CD4-positive, alpha-beta T cell treated with Interleukin-15 for 1 hour (primary cell): Measurements from ENCODE around the gene ZNF471.
A peak's percentile ranks its signal among the peaks of the same experiment; 100 is the strongest.

Experiments used
- DNase-seq: peaks from one replicate; pipeline ENCODE4 v3.0.0-alpha.2; 2020

ZNF471 gene

GRCh38 chr19:56507446-56508289 lies at the start of gene ZNF471:
Gene ZNF471, plus strand, starts transcription at chr19:56507855. Its CDS starts 3,717 bp downstream, at chr19:56511572.
- DNase-seq = peak; percentile 95

GRCh38 chr19:56474308-56474707 lies 33.3 kb upstream of the ZNF471 start:
- no peak for DNase-seq

DNA sequence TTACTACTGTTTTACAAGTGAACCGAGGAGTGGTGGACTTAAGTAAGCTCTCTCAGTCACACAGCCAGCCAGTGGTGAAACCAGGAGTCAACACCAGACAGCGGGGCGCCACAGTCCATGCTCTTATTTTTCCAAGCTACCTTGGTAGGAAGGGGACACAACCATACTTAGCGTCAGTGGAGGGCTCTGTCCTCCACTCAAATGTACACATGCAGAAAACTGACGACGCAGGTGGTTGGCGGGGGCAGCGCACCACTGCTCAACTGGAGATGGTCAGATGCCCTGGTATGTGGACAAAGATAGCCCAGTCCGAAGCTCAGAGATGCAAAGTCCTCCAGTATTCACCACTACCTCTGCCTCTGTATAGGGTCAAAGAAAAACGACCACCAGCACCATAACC lies 31.6 kb upstream of the ZNF471 start:
- DNase-seq = no peak

DNA sequence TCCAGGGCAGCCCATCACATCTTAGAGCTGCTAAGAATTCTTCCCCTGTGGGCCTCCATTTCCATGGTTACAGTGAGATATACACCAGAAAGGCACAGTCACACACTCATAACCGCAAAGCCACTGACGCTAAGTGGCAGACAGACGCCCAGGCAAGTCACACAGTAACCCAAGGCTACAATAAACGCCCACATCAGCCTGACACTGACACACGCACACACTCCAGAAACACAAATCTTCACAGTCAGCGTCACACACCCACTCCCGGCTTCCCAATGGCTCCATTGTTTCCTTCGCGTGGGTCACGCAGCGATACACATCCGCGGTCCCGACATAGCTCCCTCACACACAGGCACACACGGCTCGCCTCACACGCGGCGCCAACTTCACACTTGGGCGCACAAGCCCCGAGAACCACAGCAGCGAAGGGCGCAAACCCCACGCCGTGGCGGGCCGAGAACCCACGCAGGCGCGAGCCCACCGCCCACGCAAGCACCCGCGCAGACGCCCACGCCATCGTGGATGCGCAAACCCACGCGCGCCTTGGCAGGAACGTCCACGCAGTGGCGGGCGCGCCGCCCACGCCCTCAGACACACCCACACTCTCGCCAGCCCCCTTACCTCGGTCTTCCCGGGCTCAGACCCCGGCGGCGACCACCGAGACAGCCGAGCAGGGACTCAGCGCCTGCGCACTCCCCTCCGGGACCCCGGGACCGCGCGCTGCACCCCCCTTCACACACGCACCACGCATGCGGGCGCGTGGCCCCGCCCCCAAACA lies 30.8 kb upstream of the ZNF471 start, which contains the start of gene ZNF667:
Gene ZNF667 (minus strand): TSS at position 695 of the 778 bp plus-strand sequence. CDS start 14,975 bp downstream, outside the sequence.
- peak; percentile 66 for DNase-seq

DNA sequence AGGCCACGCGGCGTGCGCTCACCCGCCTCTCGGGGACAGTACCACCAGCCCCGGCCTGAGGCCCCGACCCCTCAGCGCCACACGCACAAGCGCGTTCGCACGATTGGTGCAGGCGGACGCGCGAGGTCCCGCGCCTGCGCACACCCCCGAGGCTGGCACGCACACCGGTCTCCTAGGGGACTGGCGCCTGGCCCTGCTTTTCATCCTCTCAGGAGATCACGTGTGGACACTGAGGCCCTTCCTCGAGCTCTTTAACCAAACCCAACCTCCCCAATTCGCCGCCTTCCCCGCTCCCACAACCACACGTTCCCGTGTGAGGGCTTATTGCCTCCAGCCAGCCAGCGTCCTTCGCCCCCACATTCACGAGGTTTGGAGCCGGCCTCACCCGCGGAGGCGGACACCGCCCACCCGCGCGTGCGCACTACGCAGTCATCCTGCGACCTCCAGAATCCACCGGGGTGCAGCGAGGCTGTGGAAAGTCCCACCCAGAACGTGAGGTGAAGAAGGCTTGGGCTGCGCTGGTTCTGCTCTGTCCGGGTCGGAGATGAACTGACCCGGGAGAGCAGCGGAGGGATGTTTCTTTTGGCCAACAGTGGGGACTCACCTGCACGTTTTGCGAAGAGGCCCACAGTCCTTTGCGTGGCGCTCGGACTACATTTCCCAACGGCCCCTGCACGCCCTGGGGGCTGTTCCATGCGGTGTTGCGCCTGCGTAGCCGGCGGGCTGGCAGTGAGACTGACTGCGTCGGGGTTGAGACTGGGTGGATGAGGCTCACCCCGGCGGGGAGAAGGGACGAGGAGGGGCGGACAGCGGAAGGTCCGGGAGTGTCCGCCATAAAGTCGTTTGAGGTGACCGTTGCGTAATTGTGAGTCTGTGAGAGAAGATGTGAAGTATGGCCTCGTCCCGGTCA lies 30.0 kb upstream of the ZNF471 start:
- DNase-seq = peak; percentile 83

DNA sequence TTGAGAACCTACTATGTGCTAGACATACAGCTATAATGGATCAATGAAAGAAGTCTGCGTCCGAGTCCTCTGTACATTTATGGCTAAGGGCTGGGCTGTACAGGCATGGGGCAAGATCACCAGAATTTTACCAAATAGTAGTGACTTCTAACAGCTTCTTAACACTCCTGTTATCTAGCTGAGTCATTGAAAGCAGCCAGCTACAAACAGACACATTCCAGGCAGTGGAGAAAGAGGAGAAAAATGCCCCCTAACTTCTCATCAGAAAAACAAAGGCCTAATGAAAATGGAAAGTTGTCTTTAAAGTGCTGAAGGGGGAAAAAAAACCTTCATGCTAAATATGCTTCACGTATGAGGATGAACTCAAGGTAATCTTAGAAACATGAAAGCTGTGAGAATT lies 16.3 kb upstream of the ZNF471 start:
- no peak for DNase-seq

- no peak for DNase-seq
These were observed 3.1 kb upstream of the ZNF471 start for GRCh38 chr19:56504581-56504980.

- DNase-seq = no peak
These were observed 679 bp downstream of the ZNF471 start for GRCh38 chr19:56508290-56508778.

- DNase-seq = no peak
These were observed 17.7 kb downstream of the ZNF471 start for GRCh38 chr19:56525214-56525860.

- no peak for DNase-seq
These were observed 29.8 kb downstream of the ZNF471 start for GRCh38 chr19:56537442-56537841.

DNA sequence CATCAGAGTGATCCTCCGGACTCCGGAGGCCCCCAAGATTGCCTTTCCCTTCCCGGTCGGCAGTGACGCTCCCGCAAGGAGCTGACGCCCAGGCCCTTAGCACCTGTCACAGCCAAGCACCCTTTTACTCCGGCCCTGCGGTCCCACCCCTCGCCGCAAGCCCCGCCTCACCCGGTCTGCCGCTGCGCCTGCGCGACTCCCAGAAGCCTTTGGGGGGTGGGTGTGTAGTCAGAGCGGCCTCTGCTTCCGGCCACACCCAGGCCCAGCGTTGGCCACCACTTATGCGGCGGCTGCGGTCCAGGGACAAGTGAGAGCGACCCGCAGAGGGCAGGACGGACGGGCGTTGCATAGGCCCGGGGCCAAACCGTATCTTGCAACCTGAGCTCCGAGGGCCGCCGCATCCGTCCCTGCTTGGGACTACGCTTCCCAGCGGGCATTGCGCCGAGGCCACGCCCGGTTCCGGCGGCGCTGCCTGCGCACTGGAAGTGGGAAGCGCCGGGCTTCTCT lies 30.7 kb downstream of the ZNF471 start:
- peak; percentile 92 for DNase-seq

GRCh38 chr19:56538761-56539263 lies 31.2 kb downstream of the ZNF471 start, which contains the start of gene ZFP28:
Gene ZFP28, plus strand, starts transcription at chr19:56538948. Its CDS starts 71 bp downstream, at chr19:56539019.
- DNase-seq = no peak

DNA sequence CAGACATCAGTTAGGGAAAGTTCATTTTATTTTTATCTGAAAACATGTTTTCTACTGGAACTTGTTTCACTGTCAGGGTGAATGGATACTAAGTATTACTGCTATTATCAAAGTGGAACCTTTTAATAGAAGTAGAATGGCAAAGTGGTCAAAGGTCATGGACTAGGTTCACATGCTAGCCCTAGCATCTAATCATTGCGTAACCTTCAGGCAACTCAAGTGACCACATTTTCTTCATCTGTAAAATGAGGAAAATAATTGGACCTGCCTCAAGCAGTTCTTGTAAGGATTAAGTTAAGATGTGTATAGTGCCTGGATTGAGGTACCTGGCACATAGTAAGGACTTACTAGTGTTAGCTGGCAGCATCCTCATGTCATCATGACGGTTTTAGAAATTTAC lies 36.1 kb downstream of the ZNF471 start:
- DNase-seq = no peak

DNA sequence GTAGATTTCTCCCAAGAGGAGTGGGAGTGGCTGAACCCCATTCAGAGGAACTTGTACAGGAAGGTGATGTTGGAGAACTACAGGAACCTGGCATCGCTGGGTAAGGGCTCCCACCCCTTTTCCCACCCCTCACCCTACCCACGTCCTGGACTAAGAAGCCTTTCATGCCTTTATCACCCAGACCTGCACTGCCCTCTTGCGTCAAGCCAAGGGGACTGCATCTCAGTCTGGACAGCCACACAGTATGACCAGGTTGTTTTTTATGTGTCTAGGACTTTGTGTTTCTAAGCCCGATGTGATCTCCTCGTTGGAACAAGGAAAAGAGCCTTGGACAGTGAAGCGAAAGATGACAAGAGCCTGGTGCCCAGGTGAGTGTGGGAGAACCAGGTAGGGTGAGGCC lies 39.9 kb downstream of the ZNF471 start:
- DNase-seq = no peak

- DNase-seq = no peak
These were observed 46.7 kb downstream of the ZNF471 start for GRCh38 chr19:56554272-56554869.

- no peak for DNase-seq
These were observed 55.1 kb downstream of the ZNF471 start for GRCh38 chr19:56562766-56563165.

GRCh38 chr19:56566904-56567273 lies 59.2 kb downstream of the ZNF471 start:
- DNase-seq = peak; percentile 17

DNA sequence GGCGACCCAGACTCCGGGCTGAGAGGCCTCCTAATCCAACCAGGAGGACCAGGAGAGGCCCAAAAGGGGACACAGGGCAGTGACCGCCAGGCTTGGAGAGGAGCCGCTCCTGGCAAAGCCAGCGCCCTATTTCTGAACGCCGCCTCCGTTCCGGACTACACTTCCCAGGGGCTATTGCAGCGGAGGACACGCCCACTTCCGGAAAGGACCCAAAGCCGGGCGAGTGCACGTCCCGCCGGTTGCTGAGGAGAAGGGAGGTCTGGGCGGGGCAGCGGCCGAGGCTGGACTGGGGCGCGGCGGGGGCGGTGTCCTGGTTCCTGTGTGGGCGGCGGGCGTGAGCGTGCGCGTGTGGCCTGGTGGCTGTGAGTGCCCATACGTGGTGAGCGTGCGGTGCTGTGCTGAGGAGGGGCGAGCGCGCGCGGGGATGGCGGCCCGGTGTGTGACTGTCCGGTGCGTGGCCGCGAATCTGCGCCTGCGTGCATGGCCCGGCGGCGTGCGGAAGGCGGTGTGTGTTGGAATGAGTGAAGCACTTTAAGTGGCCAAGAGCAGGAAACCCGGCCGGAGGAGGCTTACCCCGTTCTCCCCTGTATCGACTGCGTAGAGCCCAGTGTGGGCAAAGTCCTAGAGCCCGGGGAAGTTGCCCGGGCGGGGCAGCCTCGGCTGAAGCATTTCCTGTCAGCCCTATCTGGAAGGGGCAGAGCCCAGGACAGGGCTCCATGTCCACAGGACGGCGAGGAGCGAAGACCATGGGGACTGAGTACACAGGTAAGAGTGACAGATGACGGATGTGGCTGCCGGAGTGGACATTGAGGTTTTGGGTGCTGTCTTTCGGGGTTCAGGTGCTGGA lies 59.8 kb downstream of the ZNF471 start, which contains the start of gene ZNF470:
Gene ZNF470 (plus strand): TSS at position 195 of the 847 bp plus-strand sequence. CDS start 2,844 bp downstream, outside the sequence.
- DNase-seq = peak; percentile 88

DNA sequence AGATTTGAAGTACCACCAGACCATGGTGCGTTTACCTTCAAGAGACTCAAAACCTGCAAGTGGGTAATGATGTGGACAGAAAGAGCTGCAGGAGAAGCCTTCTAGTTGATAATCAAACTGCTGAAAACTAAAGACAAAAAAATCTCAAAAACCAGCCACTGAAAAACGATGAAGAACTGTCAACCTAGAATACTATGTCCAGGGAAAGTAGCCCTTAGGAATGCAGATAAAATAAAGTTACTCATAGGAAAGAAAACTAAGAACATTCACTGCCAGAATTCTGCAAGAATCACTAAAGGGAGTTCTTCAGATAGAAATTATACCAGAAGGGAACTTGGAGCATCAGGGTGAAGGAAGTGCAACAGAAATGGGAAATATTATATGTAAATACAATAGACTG lies 64.9 kb downstream of the ZNF471 start:
- DNase-seq = no peak

GRCh38 chr19:56573914-56574313 lies 66.3 kb downstream of the ZNF471 start:
- DNase-seq = no peak
